Measurements from ENCODE around the gene CAMKK2. TPM values are rescaled to one million over a fixed set of nuclear protein-coding genes. Genes with fewer than 3 reads are reported as not detected.

Gene CAMKK2
- total RNA-seq, 1 experiment from 2014 or later = 24.7 TPM

- Mint-ChIP-seq H3K36me3 (ENCODE audit: insufficient read depth in 1 of 3, low read depth in 3 of 3) (peaks cover 26 to 59% (median 43%) of the 10 kb centered on the region in 3 experiments; a peak in 6 of 7 replicates), H3K9me3 (no peaks in the 10 kb centered on the region), H3K27me3 (ENCODE audit: low read depth) (no peaks in the 10 kb centered on the region), H3K4me1 (no peaks in the 10 kb centered on the region), H3K4me3 (no peak overlapping the region), H3K27ac (no peak overlapping the region; a peak in 1 of 7 replicates)
- no peaks in the 10 kb centered on the region for H4K20me1 ChIP-seq (ENCODE audit: control insufficient read depth, insufficient read depth, insufficient read length)
- H3K23ac ChIP-seq (ENCODE audit: insufficient read length, low read depth, low read length) = no peak overlapping the region
- H3K4ac ChIP-seq (ENCODE audit: low read depth, low read length) = no peak overlapping the region
- TF ChIP-seq CTCF (conservative IDR thresholded peaks at IDR 0.05) = no peak
- DNase-seq = no peak
- no CpG with 5 or more reads among the region's 10 CpGs for WGBS (ENCODE audit: extremely low coverage, insufficient read length, low lambda C conversion rate)
- H2BK5ac ChIP-seq (ENCODE audit: insufficient read length, low read length) = no peak overlapping the region
- H2BK12ac ChIP-seq (ENCODE audit: insufficient read length, low read depth, low read length) = no peak overlapping the region
- no peak overlapping the region for H3K9ac ChIP-seq (ENCODE audit: extremely low read depth, insufficient read length, low read length)
- no peaks in the 10 kb centered on the region for H3K79me1 ChIP-seq (ENCODE audit: insufficient read depth, low read depth, low read length, poor library complexity, severe bottlenecking)
- no peaks in the 10 kb centered on the region for H3K9me3 ChIP-seq (ENCODE audit: control insufficient read depth, low read depth, low read length)
- H3K27ac ChIP-seq (ENCODE audit: insufficient read length, low read depth, low read length) = no peak overlapping the region
- H3K18ac ChIP-seq (ENCODE audit: insufficient read length, low read depth, low read length) = no peak overlapping the region
- no peaks in the 10 kb centered on the region for H3K4me1 ChIP-seq (ENCODE audit: insufficient read depth, low read length)
- H2BK120ac ChIP-seq (ENCODE audit: low read depth, low read length, poor library complexity, severe bottlenecking) = no peak overlapping the region
- no peak overlapping the region for H2AFZ ChIP-seq (ENCODE audit: low read length)
- no peak overlapping the region for H2BK15ac ChIP-seq (ENCODE audit: low read depth, low read length)
- H3K27me3 ChIP-seq (ENCODE audit: insufficient read depth, low read length) = no peaks in the 10 kb centered on the region
- no peaks in the 10 kb centered on the region for H3K23me2 ChIP-seq (ENCODE audit: insufficient read length, low read depth, low read length, poor library complexity, severe bottlenecking)
- no peak overlapping the region for H4K8ac ChIP-seq (replicated peaks; ENCODE audit: insufficient read length, low read depth, low read length)
- H4K91ac ChIP-seq (ENCODE audit: insufficient read length, low read depth, low read length) = no peak overlapping the region
- H4K5ac ChIP-seq (ENCODE audit: insufficient read length, low read depth, low read length) = no peak overlapping the region
- no peak overlapping the region for H3T11ph ChIP-seq (ENCODE audit: low read length)
- H3K56ac ChIP-seq (ENCODE audit: insufficient read length, low read depth, low read length) = no peak overlapping the region
- no peak overlapping the region for H3K4me2 ChIP-seq (ENCODE audit: insufficient read depth, insufficient read length, low read length)
- no peak overlapping the region for H3K14ac ChIP-seq (ENCODE audit: insufficient read depth, low read length)
- H2BK20ac ChIP-seq (ENCODE audit: low read depth, low read length, poor library complexity, severe bottlenecking) = no peak overlapping the region
- H2AK5ac ChIP-seq (ENCODE audit: insufficient read length, low read length) = no peak overlapping the region
- no peaks in the 10 kb centered on the region for H3K79me2 ChIP-seq (ENCODE audit: insufficient read depth, low read length)
These were observed 33.1 kb downstream of the CAMKK2 start for GRCh38 chr12:121263206-121263935.
